ENCODE measurements around the gene RNF220.

RNF220 gene

GRCh38 chr1:44407430-44408211, 2.6 kb downstream of the RNF220 start:
- no peak for DNase-seq (ENCODE audit: low read depth)

GRCh38 chr1:44408212-44408582, 3.1 kb downstream of the RNF220 start:
- DNase-seq (ENCODE audit: low read depth), result no peak

GRCh38 chr1:44408632-44409602, 3.9 kb downstream of the RNF220 start:
- no peak for DNase-seq (ENCODE audit: low read depth)

GRCh38 chr1:44409757-44410156, 4.7 kb downstream of the RNF220 start:
- DNase-seq (ENCODE audit: low read depth), result no peak

- no peak for DNase-seq (ENCODE audit: low read depth)
These were observed 6.8 kb downstream of the RNF220 start for GRCh38 chr1:44411861-44412260.

- DNase-seq (ENCODE audit: low read depth), result no peak
These were observed 7.5 kb downstream of the RNF220 start for GRCh38 chr1:44412601-44413000.

- DNase-seq (ENCODE audit: low read depth), result no peak
These were observed 8.7 kb downstream of the RNF220 start for GRCh38 chr1:44413740-44414139.

GRCh38 chr1:44415013-44415412, 10.0 kb downstream of the RNF220 start:
- DNase-seq (ENCODE audit: low read depth), result no peak

GRCh38 chr1:44416408-44416807, 11.4 kb downstream of the RNF220 start:
- DNase-seq (ENCODE audit: low read depth), result no peak

- no peak for DNase-seq (ENCODE audit: low read depth)
These were observed 12.4 kb downstream of the RNF220 start for GRCh38 chr1:44417351-44418021.

GRCh38 chr1:44418022-44418673, 13.1 kb downstream of the RNF220 start:
- DNase-seq (ENCODE audit: low read depth), result no peak

- no peak for DNase-seq (ENCODE audit: low read depth)
These were observed 14.8 kb downstream of the RNF220 start for GRCh38 chr1:44419901-44420300.

- DNase-seq (ENCODE audit: low read depth), result no peak
These were observed 15.5 kb downstream of the RNF220 start for GRCh38 chr1:44420535-44420934.

GRCh38 chr1:44421446-44421884, 16.4 kb downstream of the RNF220 start:
- no peak for DNase-seq (ENCODE audit: low read depth)

- no peak for DNase-seq (ENCODE audit: low read depth)
These were observed 17.1 kb downstream of the RNF220 start for GRCh38 chr1:44422161-44422560.

GRCh38 chr1:44423591-44424537, 18.8 kb downstream of the RNF220 start:
- DNase-seq (ENCODE audit: low read depth), result no peak

- no peak for DNase-seq (ENCODE audit: low read depth)
These were observed 19.7 kb downstream of the RNF220 start for GRCh38 chr1:44424747-44425146.

GRCh38 chr1:44425341-44426082, 20.5 kb downstream of the RNF220 start:
- DNase-seq (ENCODE audit: low read depth), result no peak

GRCh38 chr1:44431861-44432260, 26.8 kb downstream of the RNF220 start:
- no peak for DNase-seq (ENCODE audit: low read depth)

GRCh38 chr1:44433209-44433608, 28.2 kb downstream of the RNF220 start:
- no peak for DNase-seq (ENCODE audit: low read depth)
